IPS DF 6.9 (cell line): ENCODE results near the gene RABGAP1.

Experiments
- DNase-seq: peaks from one replicate; pipeline ENCODE4 v3.0.0-alpha.2; 2013; ENCODE audit warnings: low read depth, low spot score
- H3K27ac ChIP-seq: one replicate; pipeline ENCODE4 v1.5.1; 2013; ENCODE audit warnings: low read length, control low read depth
- H3K27me3 ChIP-seq: 2 replicates; pipeline ENCODE4 v1.6.1; 2013; ENCODE audit warnings: mild to moderate bottlenecking, low read length; ENCODE audit not compliant: control insufficient read depth, insufficient read depth
- H3K36me3 ChIP-seq: 2 replicates; pipeline ENCODE4 v1.6.1; 2013; ENCODE audit warnings: low read length; ENCODE audit not compliant: control insufficient read depth, insufficient read depth
- H3K4me1 ChIP-seq: 2 replicates; pipeline ENCODE4 v1.6.1; 2013; ENCODE audit warnings: low read length; ENCODE audit not compliant: control insufficient read depth, insufficient read depth
- H3K4me3 ChIP-seq: 2 replicates; pipeline ENCODE4 v1.5.1; 2013; ENCODE audit warnings: mild to moderate bottlenecking, low read length
- H3K9me3 ChIP-seq: 2 replicates; pipeline ENCODE4 v1.6.1; 2013; ENCODE audit warnings: low read length, inconsistent platforms; ENCODE audit not compliant: control insufficient read depth, insufficient read depth
- WGBS: extraction: QIAGEN DNeasy Blood & Tissue Kit; methylation state at CpG from one replicate; pipeline ENCODE4 v1.1.7; 2013; ENCODE audit warnings: mixed read lengths, missing lambda C conversion rate; ENCODE audit not compliant: insufficient read length, insufficient coverage; 5-methylcytosine and 5-hydroxymethylcytosine counted together

RABGAP1 gene

GRCh38 chr9:123046406-123047195, 105.8 kb downstream of the RABGAP1 start:
- Histone ChIP-seq H3K9me3 (no peaks in the 10 kb centered on the region), H3K4me1 (no peaks in the 10 kb centered on the region), H3K27ac (no peak overlapping the region), H3K4me3 (no peak overlapping the region), H3K36me3 (no peaks in the 10 kb centered on the region), H3K27me3 (no peaks in the 10 kb centered on the region)
- DNase-seq = no peak
- no CpG with 5 or more reads among the region's 3 CpGs for WGBS

GRCh38 chr9:123048748-123049147, 107.9 kb downstream of the RABGAP1 start:
- no peaks in the 10 kb centered on the region for H3K4me1 ChIP-seq
- H3K4me3 ChIP-seq = no peak overlapping the region
- no peaks in the 10 kb centered on the region for H3K9me3 ChIP-seq
- no CpG with 5 or more reads among the region's 2 CpGs for WGBS
- no peak for DNase-seq
- no peaks in the 10 kb centered on the region for H3K36me3 ChIP-seq
- no peaks in the 10 kb centered on the region for H3K27me3 ChIP-seq
- no peak overlapping the region for H3K27ac ChIP-seq

- no peaks in the 10 kb centered on the region for H3K4me1 ChIP-seq
- H3K4me3 ChIP-seq = no peak overlapping the region
- H3K27ac ChIP-seq = no peak overlapping the region
- no peaks in the 10 kb centered on the region for H3K9me3 ChIP-seq
- H3K36me3 ChIP-seq = no peaks in the 10 kb centered on the region; the same call in 1 of the 2 replicates
- no peaks in the 10 kb centered on the region for H3K27me3 ChIP-seq
- no peak for DNase-seq
- no CpG with 5 or more reads among the region's 3 CpGs for WGBS
These were observed 108.9 kb downstream of the RABGAP1 start for GRCh38 chr9:123049589-123050222.

GRCh38 chr9:123053046-123053445, 112.2 kb downstream of the RABGAP1 start:
- Histone ChIP-seq H3K36me3 (no peaks in the 10 kb centered on the region; the same call in 1 of the 2 replicates), H3K27ac (no peak overlapping the region), H3K4me1 (no peaks in the 10 kb centered on the region), H3K4me3 (no peak overlapping the region), H3K9me3 (no peaks in the 10 kb centered on the region), H3K27me3 (no peaks in the 10 kb centered on the region)
- no peak for DNase-seq

- no CpG with 5 or more reads among the region's 2 CpGs for WGBS
- no peak for DNase-seq
- Histone ChIP-seq H3K4me1 (no peaks in the 10 kb centered on the region), H3K9me3 (no peaks in the 10 kb centered on the region), H3K27ac (no peak overlapping the region), H3K4me3 (no peak overlapping the region), H3K27me3 (no peaks in the 10 kb centered on the region), H3K36me3 (no peaks in the 10 kb centered on the region; the same call in 1 of the 2 replicates)
These were observed 112.9 kb downstream of the RABGAP1 start for GRCh38 chr9:123053711-123054110.

GRCh38 chr9:123058834-123059233, 118.0 kb downstream of the RABGAP1 start:
- no peak overlapping the region for H3K4me3 ChIP-seq
- DNase-seq = no peak
- no peaks in the 10 kb centered on the region for H3K9me3 ChIP-seq
- no peaks in the 10 kb centered on the region for H3K27me3 ChIP-seq
- no peaks in the 10 kb centered on the region for H3K4me1 ChIP-seq
- no CpG with 5 or more reads among the region's 1 CpG for WGBS
- H3K36me3 ChIP-seq = no peaks in the 10 kb centered on the region; the same call in 1 of the 2 replicates
- H3K27ac ChIP-seq = no peak overlapping the region

- H3K4me3 ChIP-seq = no peak overlapping the region
- H3K27ac ChIP-seq = no peak overlapping the region
- H3K36me3 ChIP-seq = no peaks in the 10 kb centered on the region; the same call in 1 of the 2 replicates
- DNase-seq = no peak
- no peaks in the 10 kb centered on the region for H3K4me1 ChIP-seq
- no peaks in the 10 kb centered on the region for H3K27me3 ChIP-seq
- no CpG with 5 or more reads among the region's 9 CpGs for WGBS
- H3K9me3 ChIP-seq = no peaks in the 10 kb centered on the region
These were observed 118.8 kb downstream of the RABGAP1 start for GRCh38 chr9:123059472-123060220.

- no CpG with 5 or more reads among the region's 7 CpGs for WGBS
- DNase-seq = no peak
- no peaks in the 10 kb centered on the region for H3K9me3 ChIP-seq
- no peak overlapping the region for H3K4me3 ChIP-seq
- no peaks in the 10 kb centered on the region for H3K4me1 ChIP-seq
- H3K36me3 ChIP-seq = peaks cover 3% of the 10 kb centered on the region; the same call in 1 of the 2 replicates
- no peaks in the 10 kb centered on the region for H3K27me3 ChIP-seq
- no peak overlapping the region for H3K27ac ChIP-seq
These were observed 120.4 kb downstream of the RABGAP1 start for GRCh38 chr9:123061216-123061615.

GRCh38 chr9:123062351-123063176, 121.7 kb downstream of the RABGAP1 start:
- Histone ChIP-seq H3K27ac (no peak overlapping the region), H3K9me3 (no peaks in the 10 kb centered on the region), H3K4me1 (no peaks in the 10 kb centered on the region), H3K27me3 (no peaks in the 10 kb centered on the region), H3K4me3 (no peak overlapping the region), H3K36me3 (peaks cover 7% of the 10 kb centered on the region; the same call in 1 of the 2 replicates)
- whole genome bisulfite sequencing = no CpG with 5 or more reads among the region's 7 CpGs
- DNase-seq = no peak

GRCh38 chr9:123063177-123063598, 122.4 kb downstream of the RABGAP1 start:
- H3K9me3 ChIP-seq = no peaks in the 10 kb centered on the region

More at GRCh38 chr9:123063177-123063598, 122.4 kb downstream of the RABGAP1 start:
- no peak for DNase-seq
- Histone ChIP-seq H3K4me3 (no peak overlapping the region), H3K36me3 (peaks cover 7% of the 10 kb centered on the region; the same call in 1 of the 2 replicates), H3K27me3 (no peaks in the 10 kb centered on the region), H3K4me1 (no peaks in the 10 kb centered on the region), H3K27ac (no peak overlapping the region)
- no CpG with 5 or more reads among the region's 2 CpGs for WGBS
